HepG2 (cell line): Measurements from ENCODE around the gene RREB1. TPM values are rescaled to one million over a fixed set of nuclear protein-coding genes. Genes with fewer than 3 reads are reported as not detected.

ENCODE experiments used
- ATF6 ChIP-seq: sonication (generic); formaldehyde crosslinking; conservative IDR thresholded peaks from 2 replicates; pipeline ENCODE4 v1.4.0; 2020; ENCODE audit warnings: missing genetic modification reagents
- EED ChIP-seq: sonication (generic); formaldehyde crosslinking; IDR thresholded peaks from 2 replicates; pipeline ENCODE4 v1.5.0; 2020; ENCODE audit warnings: mild to moderate bottlenecking, missing genetic modification reagents
- ETV5 ChIP-seq: IDR thresholded peaks from 2 replicates; pipeline ENCODE4 v1.6.1; 2018; ENCODE audit warnings: missing biosample characterization, missing genetic modification reagents, inconsistent platforms, borderline replicate concordance
- HMGXB4 ChIP-seq, 2 experiments: sonication (generic) in 1 of 2; formaldehyde crosslinking in 1 of 2; IDR thresholded peaks; 2 replicates each; pipeline versions ENCODE4 v1.4.0 to v1.6.1; 2018 to 2020; ENCODE audit warnings: missing genetic modification reagents in 2 of 2, borderline replicate concordance in 1 of 2, low read depth in 1 of 2, mild to moderate bottlenecking in 1 of 2, missing biosample characterization in 1 of 2
- MATR3 ChIP-seq: sonication (generic); formaldehyde crosslinking; IDR thresholded peaks from 2 replicates; pipeline ENCODE4 v1.4.0; 2020; ENCODE audit warnings: missing genetic modification reagents
- REPIN1 ChIP-seq: sonication (generic); formaldehyde crosslinking; IDR thresholded peaks from 2 replicates; pipeline ENCODE4 v1.8.0; 2022; ENCODE audit warnings: missing genetic modification reagents, low read depth, mild to moderate bottlenecking, borderline replicate concordance
- RFX1 ChIP-seq: fragments of 450-650 bp; IDR thresholded peaks from 2 replicates; pipeline ENCODE4 v1.6.1; 2017
- RORA ChIP-seq: sonication (generic); formaldehyde crosslinking; IDR thresholded peaks from 2 replicates; pipeline ENCODE4 v1.5.0; 2020; ENCODE audit warnings: mild to moderate bottlenecking, missing genetic modification reagents, moderate library complexity
- SMARCC2 ChIP-seq: fragments of 450-650 bp; IDR thresholded peaks from 2 replicates; pipeline ENCODE4 v1.6.1; 2017; ENCODE audit warnings: antibody characterized with exemption, mild to moderate bottlenecking
- XBP1 ChIP-seq: sonication (generic); formaldehyde crosslinking; IDR thresholded peaks from 2 replicates; pipeline ENCODE4 v1.5.0; 2020; ENCODE audit warnings: missing genetic modification reagents
- YEATS2 ChIP-seq: sonication (generic); formaldehyde crosslinking; IDR thresholded peaks from 2 replicates; pipeline ENCODE4 v1.4.0; 2020; ENCODE audit warnings: missing genetic modification reagents, borderline replicate concordance
- ZBTB4 ChIP-seq: sonication (generic); formaldehyde crosslinking; IDR thresholded peaks from 2 replicates; pipeline ENCODE4 v1.4.0; 2020; ENCODE audit warnings: missing genetic modification reagents, mild to moderate bottlenecking, borderline replicate concordance
- ZKSCAN8 ChIP-seq: IDR thresholded peaks from 2 replicates; pipeline ENCODE4 v1.6.1; 2016; ENCODE audit warnings: borderline replicate concordance, missing genetic modification reagents, missing compliant biosample characterization
- ZNF234 ChIP-seq: sonication (generic); formaldehyde crosslinking; conservative IDR thresholded peaks from 2 replicates; pipeline ENCODE4 v1.5.1; 2020; ENCODE audit warnings: mild to moderate bottlenecking, missing genetic modification reagents
- ZNF510 ChIP-seq: sonication (generic); formaldehyde crosslinking; IDR thresholded peaks from 2 replicates; pipeline ENCODE4 v1.4.0; 2020; ENCODE audit warnings: low read depth, mild to moderate bottlenecking, missing genetic modification reagents
- ZNF530 ChIP-seq: sonication (generic); formaldehyde crosslinking; IDR thresholded peaks from 2 replicates; pipeline ENCODE4 v1.5.0; 2020; ENCODE audit warnings: low read depth, mild to moderate bottlenecking, missing genetic modification reagents
- ZNF552 ChIP-seq: sonication (generic); formaldehyde crosslinking; IDR thresholded peaks from 2 replicates; pipeline ENCODE4 v1.9.0; 2022; ENCODE audit warnings: missing genetic modification reagents, mild to moderate bottlenecking, borderline replicate concordance
- ZNF660 ChIP-seq: sonication (generic); formaldehyde crosslinking; IDR thresholded peaks from 2 replicates; pipeline ENCODE4 v1.5.1; 2020; ENCODE audit warnings: mild to moderate bottlenecking, low read depth, missing genetic modification reagents, borderline replicate concordance
- ZNF770 ChIP-seq: sonication (generic); formaldehyde crosslinking; IDR thresholded peaks from 2 replicates; pipeline ENCODE4 v1.5.0; 2020; ENCODE audit warnings: mild to moderate bottlenecking, missing genetic modification reagents
- ZNF776 ChIP-seq: sonication (generic); formaldehyde crosslinking; IDR thresholded peaks from 2 replicates; pipeline ENCODE4 v1.4.0; 2020; ENCODE audit warnings: mild to moderate bottlenecking, missing genetic modification reagents
- polyA plus RNA-seq, 8 experiments: library from polyadenylated mRNA; depleted of rRNA in 3 of 8; stranded (reverse) in 7 of 8; unstranded in 1 of 8; fragments of >200 nt; fragmentation: Illumina TruSeq in 4 of 8; extraction: Trizol in 4 of 8; gene quantifications; 2 replicates each; pipeline versions ENCODE4 v1.2.1 to v1.2.3, GENCODE V29; 2011 to 2016; ENCODE audit warnings: low read depth in 4 of 8, missing spikeins in 1 of 8, mixed read lengths in 1 of 8; ENCODE audit not compliant: insufficient read depth in 1 of 8
- total RNA-seq, 5 experiments: library from RNA; depleted of rRNA; stranded (reverse); fragments of >200 nt; fragmentation: Illumina TruSeq; extraction: Trizol; gene quantifications; 2 replicates each; pipeline ENCODE4 v1.2.3, GENCODE V29; 2016; ENCODE audit warnings: low read depth in 1 of 5

Gene RREB1
- total and polyA plus RNA-seq, 2 of the 13 experiments (the other 11 are each of a cell fraction or from before 2014, with no cell fraction given), result 6.1 to 23.2 TPM

GRCh38 chr6:7106752-7107577 is 796 bp upstream of the RREB1 start (continued):
- TF ChIP-seq ZBTB4 (CRISPR knock-in tag), result peak; percentile 63; the same call in 1 of the 2 replicates
- no peak for TF ChIP-seq REPIN1 (CRISPR knock-in tag)
- no peak for TF ChIP-seq RORA (CRISPR knock-in tag)
- TF ChIP-seq ETV5 (CRISPR knock-in tag), result no peak
- TF ChIP-seq EED (CRISPR knock-in tag), result no peak
- no peak for TF ChIP-seq ATF6
- TF ChIP-seq ZNF770, result no peak
- TF ChIP-seq HMGXB4 (CRISPR knock-in tag; IDR thresholded peaks at IDR 0.05; ENCODE audit: borderline replicate concordance in 1 of 2, low read depth in 1 of 2), result peak in 1 of 2 experiments; percentile 75; a peak in 2 of 4 replicates
- TF ChIP-seq ZNF660, result no peak
- peak; percentile 68; the same call in 1 of the 2 replicates for TF ChIP-seq ZNF776 (CRISPR knock-in tag)
- TF ChIP-seq YEATS2 (CRISPR knock-in tag), result no peak
- TF ChIP-seq ZNF530, result no peak
- no peak for TF ChIP-seq XBP1 (CRISPR knock-in tag)
- no peak for TF ChIP-seq MATR3 (CRISPR knock-in tag)
- TF ChIP-seq ZNF552, result no peak
- TF ChIP-seq ZNF510 (CRISPR knock-in tag), result 0 out of 2 replicates have a peak, but pooled peaks have one; percentile 34
- TF ChIP-seq RFX1, result no peak
- no peak for TF ChIP-seq ZKSCAN8 (CRISPR knock-in tag)
- no peak for TF ChIP-seq ZNF234 (CRISPR knock-in tag)
- no peak for TF ChIP-seq SMARCC2
